ENCODE measurements around the gene FAM3D. TPM values are rescaled to one million over a fixed set of nuclear protein-coding genes. Genes with fewer than 3 reads are reported as not detected.

The FAM3D gene
- total RNA-seq, 2 donors from 2014 or later, result 646 to 707 TPM

DNA sequence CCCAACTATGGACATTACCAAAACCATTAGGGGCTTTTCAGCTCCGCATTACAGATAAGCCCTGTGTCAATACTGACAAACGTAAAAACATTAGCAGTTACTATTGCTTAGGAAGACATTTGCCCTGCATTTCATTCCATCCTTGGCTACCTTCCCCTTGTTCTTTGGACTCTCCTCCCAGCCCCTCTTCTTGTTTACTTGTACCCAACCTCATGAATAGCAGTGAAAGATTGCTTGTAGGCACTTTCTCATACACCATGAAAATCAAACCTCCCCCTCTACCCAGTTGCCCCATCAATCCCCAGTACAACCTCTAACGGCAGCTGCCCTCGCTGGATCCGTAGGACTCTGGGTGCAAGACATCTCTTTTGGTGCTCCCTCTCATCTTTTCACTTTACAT lies 72.5 kb downstream of the FAM3D start:
- DNase-seq, result no peak

DNA sequence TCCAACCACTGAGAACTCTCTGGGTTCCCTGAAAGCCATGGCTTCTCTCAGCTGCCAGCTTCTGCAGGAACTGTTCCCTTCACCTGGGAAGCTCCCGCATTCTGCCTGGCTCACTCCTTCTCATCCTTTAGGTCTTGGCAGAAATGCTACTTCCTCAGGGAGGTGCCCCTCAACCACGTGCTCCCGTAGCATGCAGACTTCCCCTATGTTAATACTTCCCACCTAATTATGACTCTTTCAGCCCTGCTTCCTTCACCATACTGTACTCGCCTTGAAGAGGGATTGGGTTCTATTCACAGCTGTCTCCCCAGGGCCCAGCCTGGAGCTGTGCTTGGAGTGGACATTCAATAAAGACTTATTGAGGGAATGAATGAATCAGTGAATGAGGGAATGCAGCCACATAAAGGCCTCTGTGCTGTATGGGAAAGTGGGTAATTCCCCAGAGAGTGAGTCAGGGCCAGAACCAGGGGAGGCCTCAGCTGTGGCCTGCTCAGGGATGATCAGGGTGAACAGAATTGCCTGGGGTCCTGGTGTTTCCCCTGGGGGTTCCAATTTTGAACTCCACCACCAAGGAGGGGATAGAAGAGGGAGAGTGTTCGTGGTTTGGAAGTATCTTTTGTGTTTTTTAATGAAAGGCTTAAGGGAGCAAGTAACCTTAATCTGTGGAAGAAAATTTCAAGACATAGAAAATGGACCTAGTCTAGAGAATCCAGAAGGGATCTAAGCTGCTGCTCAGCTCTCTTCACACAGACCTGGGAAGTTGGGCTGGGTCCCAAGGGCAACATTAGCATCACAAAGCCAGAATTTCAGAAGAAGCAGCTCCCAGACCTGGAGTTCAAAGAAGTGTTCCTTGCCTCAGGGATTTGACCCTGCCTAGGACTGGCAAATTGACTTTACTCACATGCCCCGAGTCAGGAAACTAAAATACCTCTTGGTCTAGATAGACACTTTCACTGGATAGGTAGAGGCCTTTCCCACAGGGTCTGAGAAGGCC lies 74.8 kb downstream of the FAM3D start:
- H3K27ac ChIP-seq, result no peak overlapping the region
- no peak overlapping the region for H3K4me3 ChIP-seq
- DNase-seq, result no peak
- H3K36me3 ChIP-seq, result no peaks in the 10 kb centered on the region
- H3K27me3 ChIP-seq, result peaks cover 3% of the 10 kb centered on the region
- intact Hi-C loops (cut with DNase I), result no loop called here
- no peak overlapping the region for H3K9ac ChIP-seq (ENCODE audit: low read depth in 2 of 2, low read length in 2 of 2)
- H3K9me3 ChIP-seq, result no peaks in the 10 kb centered on the region
- TF ChIP-seq, protein P1, sequence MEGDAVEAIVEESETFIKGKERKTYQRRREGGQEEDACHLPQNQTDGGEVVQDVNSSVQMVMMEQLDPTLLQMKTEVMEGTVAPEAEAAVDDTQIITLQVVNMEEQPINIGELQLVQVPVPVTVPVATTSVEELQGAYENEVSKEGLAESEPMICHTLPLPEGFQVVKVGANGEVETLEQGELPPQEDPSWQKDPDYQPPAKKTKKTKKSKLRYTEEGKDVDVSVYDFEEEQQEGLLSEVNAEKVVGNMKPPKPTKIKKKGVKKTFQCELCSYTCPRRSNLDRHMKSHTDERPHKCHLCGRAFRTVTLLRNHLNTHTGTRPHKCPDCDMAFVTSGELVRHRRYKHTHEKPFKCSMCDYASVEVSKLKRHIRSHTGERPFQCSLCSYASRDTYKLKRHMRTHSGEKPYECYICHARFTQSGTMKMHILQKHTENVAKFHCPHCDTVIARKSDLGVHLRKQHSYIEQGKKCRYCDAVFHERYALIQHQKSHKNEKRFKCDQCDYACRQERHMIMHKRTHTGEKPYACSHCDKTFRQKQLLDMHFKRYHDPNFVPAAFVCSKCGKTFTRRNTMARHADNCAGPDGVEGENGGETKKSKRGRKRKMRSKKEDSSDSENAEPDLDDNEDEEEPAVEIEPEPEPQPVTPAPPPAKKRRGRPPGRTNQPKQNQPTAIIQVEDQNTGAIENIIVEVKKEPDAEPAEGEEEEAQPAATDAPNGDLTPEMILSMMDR (IDR thresholded peaks at IDR 0.05), result no peak
- no peaks in the 10 kb centered on the region for H3K4me1 ChIP-seq

More for the DNA sequence above, 72.5 kb downstream of the FAM3D start:
- TF ChIP-seq, protein P1 (IDR thresholded peaks at IDR 0.05), result no peak
- intact Hi-C loops (cut with DNase I), result no loop called here
- no peaks in the 10 kb centered on the region for H3K9me3 ChIP-seq
- H3K27me3 ChIP-seq, result no peaks in the 10 kb centered on the region
- H3K4me3 ChIP-seq, result no peak overlapping the region
- no peak overlapping the region for H3K27ac ChIP-seq
- no peak overlapping the region for H3K9ac ChIP-seq (ENCODE audit: low read depth in 2 of 2, low read length in 2 of 2)
- no peaks in the 10 kb centered on the region for H3K4me1 ChIP-seq
- no peaks in the 10 kb centered on the region for H3K36me3 ChIP-seq

DNA sequence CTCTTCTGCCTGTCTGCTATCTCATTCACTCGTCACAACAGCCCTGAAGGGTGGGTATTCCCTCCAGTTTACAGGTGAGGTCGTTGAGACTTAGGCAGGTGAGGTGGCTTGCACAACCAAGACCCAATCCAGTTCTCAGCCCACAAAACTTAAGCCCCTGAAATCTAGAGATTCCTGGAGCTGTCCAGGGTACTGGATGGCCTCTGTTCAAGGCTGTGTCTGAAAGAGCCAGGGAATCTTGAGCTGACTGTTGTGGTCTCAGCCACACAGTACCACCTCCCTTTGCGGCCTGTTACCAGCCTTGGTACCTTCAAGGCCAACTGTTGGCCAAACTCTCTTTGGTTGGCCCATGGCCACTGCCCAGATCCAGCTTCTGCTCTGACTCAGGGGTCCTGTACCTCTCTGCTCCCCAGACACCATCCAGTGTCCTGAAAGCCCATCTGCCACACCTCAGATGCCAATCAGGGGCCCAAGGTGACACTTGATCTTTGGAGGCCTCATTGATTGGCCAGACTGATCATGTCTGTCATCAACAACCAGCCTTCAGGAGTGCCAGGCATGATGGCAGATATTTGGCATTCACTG lies 78.5 kb downstream of the FAM3D start:
- H3K36me3 ChIP-seq, result no peaks in the 10 kb centered on the region
- intact Hi-C loops (cut with DNase I), result no loop called here
- no peak for DNase-seq

DNA sequence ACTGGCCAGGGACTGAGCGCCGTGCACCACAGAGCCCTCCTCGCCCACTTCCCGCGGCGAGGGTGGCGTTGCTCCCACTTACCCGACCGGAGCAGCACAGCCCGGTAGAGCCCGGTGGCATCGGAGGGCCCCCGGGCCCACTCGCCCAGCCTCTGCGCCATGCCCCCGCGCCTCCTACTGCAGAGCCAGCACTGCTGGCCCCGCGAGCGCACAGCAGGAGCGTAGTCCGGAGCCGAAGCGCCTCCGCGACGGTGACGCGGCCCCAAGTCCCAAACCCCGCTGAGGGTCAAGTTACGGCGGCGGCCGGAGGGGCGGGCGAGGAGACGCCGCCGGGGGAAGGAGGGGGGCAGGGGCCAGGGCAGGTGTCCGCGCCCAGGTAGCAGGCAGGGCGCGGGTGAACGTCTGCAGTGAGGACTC lies 79.8 kb downstream of the FAM3D start:
- Histone ChIP-seq H3K36me3 (no peaks in the 10 kb centered on the region), H3K27me3 (peaks cover 13% of the 10 kb centered on the region), H3K4me3 (no peak overlapping the region), H3K9ac (ENCODE audit: low read depth in 2 of 2, low read length in 2 of 2) (no peak overlapping the region), H3K4me1 (no peaks in the 10 kb centered on the region), H3K9me3 (no peaks in the 10 kb centered on the region), H3K27ac (no peak overlapping the region)
- intact Hi-C loops (cut with DNase I), result no loop called here
- TF ChIP-seq, protein P1 (IDR thresholded peaks at IDR 0.05), result no peak
- DNase-seq, result no peak

More for the DNA sequence above, 78.5 kb downstream of the FAM3D start:
- Histone ChIP-seq H3K4me3 (no peak overlapping the region), H3K9ac (ENCODE audit: low read depth in 2 of 2, low read length in 2 of 2) (no peak overlapping the region), H3K27ac (no peak overlapping the region), H3K27me3 (peaks cover 13% of the 10 kb centered on the region), H3K4me1 (no peaks in the 10 kb centered on the region), H3K9me3 (no peaks in the 10 kb centered on the region)
- TF ChIP-seq, protein P1 (IDR thresholded peaks at IDR 0.05), result no peak

DNA sequence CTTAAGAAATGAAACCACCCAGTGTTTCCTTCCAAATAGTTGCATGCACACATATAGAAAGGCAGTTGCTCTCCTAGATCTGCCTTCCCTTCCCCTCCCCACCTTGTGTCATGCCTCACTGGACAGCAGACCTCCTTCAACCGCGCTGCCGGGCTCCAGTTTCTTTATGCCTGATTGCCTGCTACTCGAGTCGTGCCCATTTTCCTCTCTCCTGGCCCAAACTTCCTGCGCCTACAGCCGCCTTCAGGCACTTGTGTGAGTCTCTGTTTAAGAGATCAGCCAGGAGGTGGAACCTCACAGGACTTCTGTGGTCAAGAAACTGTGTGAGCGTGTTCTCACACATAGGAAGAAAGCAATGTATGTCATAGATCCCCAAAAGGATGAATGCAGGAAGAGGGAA lies 80.6 kb downstream of the FAM3D start:
- no peaks in the 10 kb centered on the region for H3K9me3 ChIP-seq
- TF ChIP-seq, protein P1 (IDR thresholded peaks at IDR 0.05), result no peak
- H3K36me3 ChIP-seq, result no peaks in the 10 kb centered on the region
- no peak overlapping the region for H3K4me3 ChIP-seq
- intact Hi-C loops (cut with DNase I), result no loop called here
- peaks cover 13% of the 10 kb centered on the region for H3K27me3 ChIP-seq
- DNase-seq, result no peak
- no peak overlapping the region for H3K9ac ChIP-seq (ENCODE audit: low read depth in 2 of 2, low read length in 2 of 2)
- no peak overlapping the region for H3K27ac ChIP-seq
- no peaks in the 10 kb centered on the region for H3K4me1 ChIP-seq
